ENCODE measurements around the gene CFAP61. TPM values are rescaled to one million over a fixed set of nuclear protein-coding genes. Genes with fewer than 3 reads are reported as not detected.

The CFAP61 gene
- total and polyA plus RNA-seq, 9 of the 15 experiments (the other 6 are each of a cell fraction or from before 2014, with no cell fraction given): 0.11 TPM; not detected in 8

DNA sequence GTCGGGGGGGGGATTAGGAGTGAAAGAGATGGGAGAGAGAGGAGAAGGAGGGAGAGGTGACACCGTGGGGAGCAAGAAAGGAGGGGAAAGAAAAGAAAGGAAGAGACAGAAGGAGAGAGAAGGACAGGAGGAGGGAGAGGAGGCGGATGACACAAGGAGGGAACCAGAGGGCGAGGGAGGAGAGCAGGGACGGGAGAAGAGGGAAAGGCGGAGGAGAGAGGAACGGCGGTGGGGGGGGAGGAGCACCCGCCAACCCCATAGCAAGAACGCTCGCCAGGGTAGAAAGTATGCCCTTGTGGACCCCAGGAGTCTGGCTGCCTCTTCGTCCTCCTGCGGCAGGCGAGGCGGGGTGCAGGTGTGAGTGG lies 311.1 kb downstream of the CFAP61 start:
- Histone ChIP-seq H3K79me2 (ENCODE audit: control insufficient read depth, insufficient read depth, low read length) (no peaks in the 10 kb centered on the region), H3K4me2 (ENCODE audit: insufficient read depth, low read length) (no peak overlapping the region), H3K27me3 (ENCODE audit: control insufficient read depth in 2 of 2, insufficient read depth in 2 of 2, low read length in 2 of 2) (peaks cover 0 to 16% of the 10 kb centered on the region in 2 experiments; a peak in 2 of 5 replicates), H3K4me1 (replicated peaks in 1 of 2; ENCODE audit: control insufficient read depth in 2 of 2, insufficient read depth in 2 of 2, low read length in 2 of 2) (no peaks in the 10 kb centered on the region; a peak in 1 of 5 replicates), H3K9me3 (replicated peaks; ENCODE audit: control insufficient read depth, insufficient read depth, low read depth, low read length) (no peaks in the 10 kb centered on the region), H3K36me3 (ENCODE audit: control insufficient read depth, insufficient read depth, low read length) (no peaks in the 10 kb centered on the region), H2AFZ (ENCODE audit: low read depth, low read length) (no peak overlapping the region), H3K27ac (ENCODE audit: extremely low read depth, low read depth, low read length) (no peak overlapping the region), H3K9me1 (ENCODE audit: control insufficient read depth, insufficient read depth, low read length) (no peaks in the 10 kb centered on the region), H3K4me3 (no peak overlapping the region), H3K9ac (ENCODE audit: insufficient read depth in 1 of 2, low read depth in 2 of 2, low read length in 2 of 2) (no peak overlapping the region), H4K20me1 (replicated peaks; ENCODE audit: control insufficient read depth, insufficient read depth, low read length) (no peaks in the 10 kb centered on the region)
- no TSS peak for BruUV-seq (replicated peaks)
- TF ChIP-seq EP300 (IDR thresholded peaks at IDR 0.05; ENCODE audit: low read length): no peak
- no peak for TF ChIP-seq HLTF (IDR thresholded peaks at IDR 0.05)
- TF ChIP-seq, protein P1, sequence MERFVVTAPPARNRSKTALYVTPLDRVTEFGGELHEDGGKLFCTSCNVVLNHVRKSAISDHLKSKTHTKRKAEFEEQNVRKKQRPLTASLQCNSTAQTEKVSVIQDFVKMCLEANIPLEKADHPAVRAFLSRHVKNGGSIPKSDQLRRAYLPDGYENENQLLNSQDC (CRISPR knock-in tag; IDR thresholded peaks at IDR 0.05): no peak
- no peak for TF ChIP-seq ELF2 (CRISPR knock-in tag; IDR thresholded peaks at IDR 0.05)
- TF ChIP-seq PCBP2 (IDR thresholded peaks at IDR 0.05; ENCODE audit: low read depth, low read length, poor library complexity, severe bottlenecking): no peak
- TF ChIP-seq MYBL2 (IDR thresholded peaks at IDR 0.05; ENCODE audit: low read depth): no peak
- TF ChIP-seq MYBL2 (CRISPR knock-in tag; IDR thresholded peaks at IDR 0.05; ENCODE audit: borderline replicate concordance): no peak
- TF ChIP-seq, protein P2, sequence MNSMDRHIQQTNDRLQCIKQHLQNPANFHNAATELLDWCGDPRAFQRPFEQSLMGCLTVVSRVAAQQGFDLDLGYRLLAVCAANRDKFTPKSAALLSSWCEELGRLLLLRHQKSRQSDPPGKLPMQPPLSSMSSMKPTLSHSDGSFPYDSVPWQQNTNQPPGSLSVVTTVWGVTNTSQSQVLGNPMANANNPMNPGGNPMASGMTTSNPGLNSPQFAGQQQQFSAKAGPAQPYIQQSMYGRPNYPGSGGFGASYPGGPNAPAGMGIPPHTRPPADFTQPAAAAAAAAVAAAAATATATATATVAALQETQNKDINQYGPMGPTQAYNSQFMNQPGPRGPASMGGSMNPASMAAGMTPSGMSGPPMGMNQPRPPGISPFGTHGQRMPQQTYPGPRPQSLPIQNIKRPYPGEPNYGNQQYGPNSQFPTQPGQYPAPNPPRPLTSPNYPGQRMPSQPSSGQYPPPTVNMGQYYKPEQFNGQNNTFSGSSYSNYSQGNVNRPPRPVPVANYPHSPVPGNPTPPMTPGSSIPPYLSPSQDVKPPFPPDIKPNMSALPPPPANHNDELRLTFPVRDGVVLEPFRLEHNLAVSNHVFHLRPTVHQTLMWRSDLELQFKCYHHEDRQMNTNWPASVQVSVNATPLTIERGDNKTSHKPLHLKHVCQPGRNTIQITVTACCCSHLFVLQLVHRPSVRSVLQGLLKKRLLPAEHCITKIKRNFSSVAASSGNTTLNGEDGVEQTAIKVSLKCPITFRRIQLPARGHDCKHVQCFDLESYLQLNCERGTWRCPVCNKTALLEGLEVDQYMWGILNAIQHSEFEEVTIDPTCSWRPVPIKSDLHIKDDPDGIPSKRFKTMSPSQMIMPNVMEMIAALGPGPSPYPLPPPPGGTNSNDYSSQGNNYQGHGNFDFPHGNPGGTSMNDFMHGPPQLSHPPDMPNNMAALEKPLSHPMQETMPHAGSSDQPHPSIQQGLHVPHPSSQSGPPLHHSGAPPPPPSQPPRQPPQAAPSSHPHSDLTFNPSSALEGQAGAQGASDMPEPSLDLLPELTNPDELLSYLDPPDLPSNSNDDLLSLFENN (IDR thresholded peaks at IDR 0.05; ENCODE audit: low read depth in 2 of 2, low read length in 2 of 2): no peak
- in situ Hi-C loops (cut with MboI): no loop called here
- intact Hi-C loops (cut with micrococcal nuclease): no loop called here
- POLR2A ChIA-PET: no interaction called here
- FAIRE-seq (no peak), DNase-seq (ENCODE audit: extremely low read depth in 1 of 4, low spot score in 3 of 4) (no peak), ATAC-seq (no peak)
- no CpG with 5 or more reads among the region's 15 CpGs for WGBS (ENCODE audit: insufficient coverage, low coverage, missing lambda C conversion rate)
- CTCF ChIA-PET (ENCODE audit: low intra/inter-chr PET ratio): no interaction called here
